ENCODE data around the gene TTC39A.

DNA sequence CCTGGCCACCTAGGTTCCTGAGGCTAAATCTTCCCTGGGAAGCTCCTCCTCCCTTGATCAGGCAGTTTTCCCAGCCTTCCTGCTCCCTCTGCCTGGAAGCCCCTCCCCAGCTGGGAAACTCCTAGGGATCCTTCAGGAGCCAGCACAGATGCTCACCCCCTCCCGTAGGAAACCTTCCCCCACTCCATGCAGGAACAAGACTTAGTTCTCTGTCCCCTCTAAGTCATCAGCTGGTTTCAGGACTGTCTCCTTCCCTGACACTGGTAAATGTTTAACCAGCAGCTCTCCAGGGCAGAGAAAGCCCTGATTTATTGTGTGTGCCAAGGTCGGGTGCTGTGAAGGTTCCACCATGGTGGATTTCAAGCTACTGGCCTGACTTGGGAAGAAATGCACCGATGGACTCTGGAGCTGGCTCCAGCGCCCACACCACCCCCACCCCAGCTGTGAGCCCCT lies 25.0 kb downstream of the TTC39A start:
- TF ChIP-seq CTCF (IDR thresholded peaks at IDR 0.05) (no peak), POLR2AphosphoS5 (IDR thresholded peaks at IDR 0.05; ENCODE audit: low read depth, low read length) (no peak)
- TF ChIP-seq, protein P1, sequence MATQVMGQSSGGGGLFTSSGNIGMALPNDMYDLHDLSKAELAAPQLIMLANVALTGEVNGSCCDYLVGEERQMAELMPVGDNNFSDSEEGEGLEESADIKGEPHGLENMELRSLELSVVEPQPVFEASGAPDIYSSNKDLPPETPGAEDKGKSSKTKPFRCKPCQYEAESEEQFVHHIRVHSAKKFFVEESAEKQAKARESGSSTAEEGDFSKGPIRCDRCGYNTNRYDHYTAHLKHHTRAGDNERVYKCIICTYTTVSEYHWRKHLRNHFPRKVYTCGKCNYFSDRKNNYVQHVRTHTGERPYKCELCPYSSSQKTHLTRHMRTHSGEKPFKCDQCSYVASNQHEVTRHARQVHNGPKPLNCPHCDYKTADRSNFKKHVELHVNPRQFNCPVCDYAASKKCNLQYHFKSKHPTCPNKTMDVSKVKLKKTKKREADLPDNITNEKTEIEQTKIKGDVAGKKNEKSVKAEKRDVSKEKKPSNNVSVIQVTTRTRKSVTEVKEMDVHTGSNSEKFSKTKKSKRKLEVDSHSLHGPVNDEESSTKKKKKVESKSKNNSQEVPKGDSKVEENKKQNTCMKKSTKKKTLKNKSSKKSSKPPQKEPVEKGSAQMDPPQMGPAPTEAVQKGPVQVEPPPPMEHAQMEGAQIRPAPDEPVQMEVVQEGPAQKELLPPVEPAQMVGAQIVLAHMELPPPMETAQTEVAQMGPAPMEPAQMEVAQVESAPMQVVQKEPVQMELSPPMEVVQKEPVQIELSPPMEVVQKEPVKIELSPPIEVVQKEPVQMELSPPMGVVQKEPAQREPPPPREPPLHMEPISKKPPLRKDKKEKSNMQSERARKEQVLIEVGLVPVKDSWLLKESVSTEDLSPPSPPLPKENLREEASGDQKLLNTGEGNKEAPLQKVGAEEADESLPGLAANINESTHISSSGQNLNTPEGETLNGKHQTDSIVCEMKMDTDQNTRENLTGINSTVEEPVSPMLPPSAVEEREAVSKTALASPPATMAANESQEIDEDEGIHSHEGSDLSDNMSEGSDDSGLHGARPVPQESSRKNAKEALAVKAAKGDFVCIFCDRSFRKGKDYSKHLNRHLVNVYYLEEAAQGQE (IDR thresholded peaks at IDR 0.05; ENCODE audit: insufficient read depth in 1 of 2, low read depth in 2 of 2, low read length in 1 of 2): no peak

All from Panc1 (cell line).